ENCODE data around the gene PAPOLG.

Gene PAPOLG

GRCh38 chr2:60834270-60834717 lies 78.2 kb downstream of the PAPOLG start:
- H3K4me3 ChIP-seq (ENCODE audit: low read depth, low read length), result no peak overlapping the region
- in situ Hi-C loops (cut with HindIII; ENCODE audit: low sequenced_read_pairs), result no loop called here
- no peak for DNase-seq (ENCODE audit: low read depth)
- no peak for TF ChIP-seq CTCF (IDR thresholded peaks at IDR 0.05; ENCODE audit: low read depth, low read length, missing control alignments)

GRCh38 chr2:60836491-60836890 lies 80.4 kb downstream of the PAPOLG start:
- DNase-seq (ENCODE audit: low read depth), result no peak
- in situ Hi-C loops (cut with HindIII; ENCODE audit: low sequenced_read_pairs), result no loop called here

GRCh38 chr2:60837123-60837522 lies 81.1 kb downstream of the PAPOLG start:
- no peak for TF ChIP-seq CTCF (IDR thresholded peaks at IDR 0.05; ENCODE audit: low read depth, low read length, missing control alignments)
- no peak for DNase-seq (ENCODE audit: low read depth)
- no peak overlapping the region for H3K4me3 ChIP-seq (ENCODE audit: low read depth, low read length)
- in situ Hi-C loops (cut with HindIII; ENCODE audit: low sequenced_read_pairs), result no loop called here

More at GRCh38 chr2:60836491-60836890, 80.4 kb downstream of the PAPOLG start:
- H3K4me3 ChIP-seq (ENCODE audit: low read depth, low read length), result no peak overlapping the region
- no peak for TF ChIP-seq CTCF (IDR thresholded peaks at IDR 0.05; ENCODE audit: low read depth, low read length, missing control alignments)

- in situ Hi-C loops (cut with HindIII; ENCODE audit: low sequenced_read_pairs), result no loop called here
- no peak for DNase-seq (ENCODE audit: low read depth)
- no peak for TF ChIP-seq CTCF (IDR thresholded peaks at IDR 0.05; ENCODE audit: low read depth, low read length, missing control alignments)
- no peak overlapping the region for H3K4me3 ChIP-seq (ENCODE audit: low read depth, low read length)
Observed at GRCh38 chr2:60838481-60838880, 82.4 kb downstream of the PAPOLG start.

- no peak for DNase-seq (ENCODE audit: low read depth)
- no peak overlapping the region for H3K4me3 ChIP-seq (ENCODE audit: low read depth, low read length)
- in situ Hi-C loops (cut with HindIII; ENCODE audit: low sequenced_read_pairs), result no loop called here
- no peak for TF ChIP-seq CTCF (IDR thresholded peaks at IDR 0.05; ENCODE audit: low read depth, low read length, missing control alignments)
Observed at GRCh38 chr2:60839126-60839813, 83.2 kb downstream of the PAPOLG start.

- in situ Hi-C loops (cut with HindIII; ENCODE audit: low sequenced_read_pairs), result no loop called here
- no peak for DNase-seq (ENCODE audit: low read depth)
- TF ChIP-seq CTCF (IDR thresholded peaks at IDR 0.05; ENCODE audit: low read depth, low read length, missing control alignments), result no peak
- no peak overlapping the region for H3K4me3 ChIP-seq (ENCODE audit: low read depth, low read length)
Observed at GRCh38 chr2:60840880-60841279, 84.8 kb downstream of the PAPOLG start.
